Osteocyte (in vitro differentiated cells): ENCODE results near the gene BRCA2. TPM values are rescaled to one million over a fixed set of nuclear protein-coding genes. Genes with fewer than 3 reads are reported as not detected.

ENCODE experiments used
- DNase-seq: peaks from one replicate; pipeline ENCODE4 v3.0.0; 2021; ENCODE audit warnings: mixed read lengths; ENCODE audit not compliant: unreplicated experiment; ENCODE audit errors: extremely low spot score
- H3K27ac Mint-ChIP-seq: one replicate; pipeline ENCODE4 v1.8.0; 2021; ENCODE audit warnings: mild to moderate bottlenecking, mixed read lengths; ENCODE audit not compliant: unreplicated experiment
- H3K27me3 Mint-ChIP-seq: one replicate; pipeline ENCODE4 v1.8.0; 2021; ENCODE audit warnings: mixed read lengths; ENCODE audit not compliant: unreplicated experiment
- H3K36me3 Mint-ChIP-seq: one replicate; pipeline ENCODE4 v1.8.0; 2021; ENCODE audit warnings: mixed read lengths; ENCODE audit not compliant: unreplicated experiment
- H3K4me1 Mint-ChIP-seq: one replicate; pipeline ENCODE4 v1.8.0; 2021; ENCODE audit warnings: mixed read lengths; ENCODE audit not compliant: unreplicated experiment
- H3K4me3 Mint-ChIP-seq: one replicate; pipeline ENCODE4 v1.8.0; 2021; ENCODE audit warnings: mild to moderate bottlenecking, moderate library complexity, mixed read lengths; ENCODE audit not compliant: unreplicated experiment
- H3K9me3 Mint-ChIP-seq: one replicate; pipeline ENCODE4 v1.8.0; 2021; ENCODE audit warnings: mixed read lengths; ENCODE audit not compliant: unreplicated experiment
- CTCF ChIP-seq: fragments of 200-600 bp; sonication (generic); IDR thresholded peaks from 2 replicates; pipeline ENCODE4 v1.5.0; 2021; ENCODE audit warnings: antibody characterized with exemption, mild to moderate bottlenecking, moderate library complexity
- total RNA-seq: library from RNA; stranded (reverse); gene quantifications from 2 replicates; pipeline ENCODE4 v1.2.1, GENCODE V29; 2021

Gene BRCA2
- total RNA-seq, 1 donor from 2014 or later = 2.8 TPM

GRCh38 chr13:32310134-32310706 is 5.1 kb upstream of the BRCA2 start:
- DNase-seq = no peak
- Mint-ChIP-seq H3K27ac (no peak overlapping the region), H3K27me3 (no peaks in the 10 kb centered on the region), H3K4me3 (no peak overlapping the region), H3K4me1 (peaks cover 4% of the 10 kb centered on the region), H3K9me3 (no peaks in the 10 kb centered on the region), H3K36me3 (no peaks in the 10 kb centered on the region)
- peak; percentile 81 for TF ChIP-seq CTCF

- Mint-ChIP-seq H3K27me3 (no peaks in the 10 kb centered on the region), H3K36me3 (no peaks in the 10 kb centered on the region), H3K4me1 (peaks cover 4% of the 10 kb centered on the region), H3K4me3 (no peak overlapping the region), H3K27ac (no peak overlapping the region), H3K9me3 (no peaks in the 10 kb centered on the region)
- no peak for TF ChIP-seq CTCF
- DNase-seq = no peak
Observed at GRCh38 chr13:32311188-32311897, 4.0 kb upstream of the BRCA2 start.

DNA sequence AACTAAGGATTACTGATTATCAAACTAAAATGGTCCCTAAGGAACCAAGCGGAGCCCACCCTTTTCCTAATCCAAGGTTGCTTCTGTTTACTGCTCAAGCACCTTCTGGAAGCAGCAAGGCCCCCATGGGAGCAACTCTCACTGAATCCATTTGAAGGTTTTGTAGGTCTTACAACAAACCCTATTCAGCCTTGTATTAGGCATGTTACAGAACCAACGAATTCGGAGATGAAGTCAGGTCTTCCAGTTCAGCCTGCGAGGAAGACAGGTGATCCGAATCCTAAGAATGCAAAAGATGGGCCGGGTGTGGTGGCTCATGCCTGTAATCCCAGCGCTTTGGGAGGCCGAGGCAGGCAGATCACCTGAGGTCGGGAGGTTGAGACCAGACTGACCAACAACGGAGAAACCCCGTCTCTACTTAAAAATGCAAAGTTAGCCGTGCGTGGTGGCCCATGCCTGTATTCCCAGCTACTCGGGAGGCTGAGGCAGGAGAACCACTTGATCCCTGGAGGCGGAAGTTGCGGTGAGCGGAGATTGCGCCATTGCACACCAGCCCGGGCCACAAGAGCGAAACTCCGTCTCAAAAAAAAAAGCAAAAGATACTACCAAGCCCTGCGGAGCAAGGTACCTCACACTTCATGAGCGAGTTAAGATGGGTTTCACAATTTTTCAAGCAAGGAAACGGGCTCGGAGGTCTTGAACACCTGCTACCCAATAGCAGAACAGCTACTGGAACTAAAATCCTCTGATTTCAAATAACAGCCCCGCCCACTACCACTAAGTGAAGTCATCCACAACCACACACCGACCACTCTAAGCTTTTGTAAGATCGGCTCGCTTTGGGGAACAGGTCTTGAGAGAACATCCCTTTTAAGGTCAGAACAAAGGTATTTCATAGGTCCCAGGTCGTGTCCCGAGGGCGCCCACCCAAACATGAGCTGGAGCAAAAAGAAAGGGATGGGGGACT is 754 bp upstream of the BRCA2 start:
- no peaks in the 10 kb centered on the region for H3K36me3 Mint-ChIP-seq
- H3K9me3 Mint-ChIP-seq = no peaks in the 10 kb centered on the region
- H3K4me1 Mint-ChIP-seq = peaks cover 4% of the 10 kb centered on the region
- no peaks in the 10 kb centered on the region for H3K27me3 Mint-ChIP-seq
- peak overlapping the region; percentile 99 for H3K27ac Mint-ChIP-seq
- no peak for DNase-seq
- TF ChIP-seq CTCF = no peak
- peak overlapping the region; percentile 96 for H3K4me3 Mint-ChIP-seq

- no peak for DNase-seq
- Mint-ChIP-seq H3K27me3 (no peaks in the 10 kb centered on the region), H3K4me3 (peak overlapping the region; percentile 96), H3K36me3 (no peaks in the 10 kb centered on the region), H3K27ac (peak overlapping the region; percentile 99), H3K9me3 (no peaks in the 10 kb centered on the region), H3K4me1 (peaks cover 4% of the 10 kb centered on the region)
- no peak for TF ChIP-seq CTCF
Observed at GRCh38 chr13:32316028-32316339, 676 bp downstream of the BRCA2 start.

DNA sequence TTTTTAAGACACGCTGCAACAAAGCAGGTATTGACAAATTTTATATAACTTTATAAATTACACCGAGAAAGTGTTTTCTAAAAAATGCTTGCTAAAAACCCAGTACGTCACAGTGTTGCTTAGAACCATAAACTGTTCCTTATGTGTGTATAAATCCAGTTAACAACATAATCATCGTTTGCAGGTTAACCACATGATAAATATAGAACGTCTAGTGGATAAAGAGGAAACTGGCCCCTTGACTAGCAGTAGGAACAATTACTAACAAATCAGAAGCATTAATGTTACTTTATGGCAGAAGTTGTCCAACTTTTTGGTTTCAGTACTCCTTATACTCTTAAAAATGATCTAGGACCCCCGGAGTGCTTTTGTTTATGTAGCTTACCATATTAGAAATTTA is 1.2 kb downstream of the BRCA2 start:
- H3K9me3 Mint-ChIP-seq = no peaks in the 10 kb centered on the region
- peak overlapping the region; percentile 96 for H3K4me3 Mint-ChIP-seq
- DNase-seq = no peak
- no peaks in the 10 kb centered on the region for H3K36me3 Mint-ChIP-seq
- no peaks in the 10 kb centered on the region for H3K27me3 Mint-ChIP-seq
- no peak for TF ChIP-seq CTCF
- H3K4me1 Mint-ChIP-seq = peaks cover 4% of the 10 kb centered on the region
- peak overlapping the region; percentile 99 for H3K27ac Mint-ChIP-seq
